ENCODE results near the gene PLCL2. TPM values are rescaled to one million over a fixed set of nuclear protein-coding genes. Genes with fewer than 3 reads are reported as not detected.
"Not testable (repeated sequence)": the region's sequence is repeated elsewhere in the genome, so short reads cannot be mapped to it uniquely, and the experiment has no call there.

The PLCL2 gene
- total and polyA plus RNA-seq, 9 donors, result 12.6 to 54.2 (median 24.7) TPM

DNA sequence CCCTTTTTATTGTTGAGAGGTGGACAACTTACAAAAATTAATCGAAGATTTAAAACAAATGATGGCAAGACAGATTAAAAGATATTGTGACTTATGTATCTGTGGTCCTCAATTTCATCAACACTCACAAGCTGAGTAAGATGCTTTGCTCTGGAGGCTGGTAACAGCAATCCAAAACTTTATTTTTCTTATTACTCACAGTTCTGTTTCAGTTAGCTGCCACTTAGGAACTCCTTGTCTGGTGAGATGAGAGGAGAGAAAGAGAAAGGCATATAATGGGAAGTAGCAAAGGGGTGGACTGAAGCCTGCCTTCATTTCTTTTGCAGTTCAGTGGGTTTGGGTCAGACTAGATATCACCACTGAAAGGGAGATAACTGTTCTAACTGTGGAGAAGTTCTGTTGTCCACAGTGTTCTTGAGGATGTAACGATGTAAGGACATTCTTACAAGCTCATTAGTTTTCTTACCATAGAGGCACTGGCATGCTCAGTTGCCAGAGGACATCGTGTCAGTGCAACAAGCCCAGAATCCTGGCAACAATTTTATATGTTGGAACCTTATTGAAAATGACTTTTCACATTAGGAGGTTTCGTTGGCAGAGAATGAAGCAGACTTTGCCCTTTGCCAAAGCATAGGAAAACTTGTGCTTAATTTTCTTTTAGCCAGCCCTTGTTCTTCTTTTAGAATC lies 93.6 kb downstream of the PLCL2 start:
- WGBS, 3 donors, result 77 to 94% (median 82%) methylated on average over 4 of the region's 4 CpGs
- Histone ChIP-seq H3K27ac (no peak overlapping the region), H3K27me3 (no peaks in the 10 kb centered on the region), H3K9me3 (no peaks in the 10 kb centered on the region), H3K36me3 (no peaks in the 10 kb centered on the region), H3K4me1 (ENCODE audit: insufficient read depth) (peaks cover 3% of the 10 kb centered on the region), H3K4me3 (no peak overlapping the region)
- TF ChIP-seq POLR2A (IDR thresholded peaks at IDR 0.05), result no peak
- TF ChIP-seq EP300 (IDR thresholded peaks at IDR 0.05), result no peak
- TF ChIP-seq, protein P1, sequence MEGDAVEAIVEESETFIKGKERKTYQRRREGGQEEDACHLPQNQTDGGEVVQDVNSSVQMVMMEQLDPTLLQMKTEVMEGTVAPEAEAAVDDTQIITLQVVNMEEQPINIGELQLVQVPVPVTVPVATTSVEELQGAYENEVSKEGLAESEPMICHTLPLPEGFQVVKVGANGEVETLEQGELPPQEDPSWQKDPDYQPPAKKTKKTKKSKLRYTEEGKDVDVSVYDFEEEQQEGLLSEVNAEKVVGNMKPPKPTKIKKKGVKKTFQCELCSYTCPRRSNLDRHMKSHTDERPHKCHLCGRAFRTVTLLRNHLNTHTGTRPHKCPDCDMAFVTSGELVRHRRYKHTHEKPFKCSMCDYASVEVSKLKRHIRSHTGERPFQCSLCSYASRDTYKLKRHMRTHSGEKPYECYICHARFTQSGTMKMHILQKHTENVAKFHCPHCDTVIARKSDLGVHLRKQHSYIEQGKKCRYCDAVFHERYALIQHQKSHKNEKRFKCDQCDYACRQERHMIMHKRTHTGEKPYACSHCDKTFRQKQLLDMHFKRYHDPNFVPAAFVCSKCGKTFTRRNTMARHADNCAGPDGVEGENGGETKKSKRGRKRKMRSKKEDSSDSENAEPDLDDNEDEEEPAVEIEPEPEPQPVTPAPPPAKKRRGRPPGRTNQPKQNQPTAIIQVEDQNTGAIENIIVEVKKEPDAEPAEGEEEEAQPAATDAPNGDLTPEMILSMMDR (IDR thresholded peaks at IDR 0.05), result no peak
- intact Hi-C loops (cut with DNase I), result no loop called here
- no peak for DNase-seq

DNA sequence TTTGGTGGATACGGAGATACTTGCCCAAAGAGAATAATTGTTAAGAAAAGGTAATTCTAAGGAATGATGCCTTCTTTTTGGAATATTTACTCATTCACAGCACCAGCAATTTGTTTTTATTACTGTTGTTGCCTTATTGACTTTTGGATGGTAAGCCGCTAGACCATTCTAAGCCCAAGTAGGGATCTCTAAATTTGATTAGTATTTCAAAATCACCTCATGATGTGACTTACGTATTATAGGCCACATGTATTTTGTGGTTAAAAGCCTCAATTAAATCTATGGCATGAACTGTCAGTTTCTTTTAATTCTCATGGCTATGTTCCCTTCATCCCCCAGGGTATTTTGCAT lies 94.1 kb downstream of the PLCL2 start:
- Histone ChIP-seq H3K9me3 (no peaks in the 10 kb centered on the region), H3K4me3 (no peak overlapping the region), H3K4me1 (ENCODE audit: insufficient read depth) (peaks cover 3% of the 10 kb centered on the region), H3K27ac (no peak overlapping the region), H3K27me3 (no peaks in the 10 kb centered on the region), H3K36me3 (no peaks in the 10 kb centered on the region)
- intact Hi-C loops (cut with DNase I), result no loop called here
- DNase-seq, result no peak
- WGBS, 3 donors, result 64 to 97% (median 65%) methylated on average over 3 of the region's 3 CpGs
- TF ChIP-seq EP300 (IDR thresholded peaks at IDR 0.05) (no peak), POLR2A (IDR thresholded peaks at IDR 0.05) (no peak)
- TF ChIP-seq, protein P1 (IDR thresholded peaks at IDR 0.05), result no peak

DNA sequence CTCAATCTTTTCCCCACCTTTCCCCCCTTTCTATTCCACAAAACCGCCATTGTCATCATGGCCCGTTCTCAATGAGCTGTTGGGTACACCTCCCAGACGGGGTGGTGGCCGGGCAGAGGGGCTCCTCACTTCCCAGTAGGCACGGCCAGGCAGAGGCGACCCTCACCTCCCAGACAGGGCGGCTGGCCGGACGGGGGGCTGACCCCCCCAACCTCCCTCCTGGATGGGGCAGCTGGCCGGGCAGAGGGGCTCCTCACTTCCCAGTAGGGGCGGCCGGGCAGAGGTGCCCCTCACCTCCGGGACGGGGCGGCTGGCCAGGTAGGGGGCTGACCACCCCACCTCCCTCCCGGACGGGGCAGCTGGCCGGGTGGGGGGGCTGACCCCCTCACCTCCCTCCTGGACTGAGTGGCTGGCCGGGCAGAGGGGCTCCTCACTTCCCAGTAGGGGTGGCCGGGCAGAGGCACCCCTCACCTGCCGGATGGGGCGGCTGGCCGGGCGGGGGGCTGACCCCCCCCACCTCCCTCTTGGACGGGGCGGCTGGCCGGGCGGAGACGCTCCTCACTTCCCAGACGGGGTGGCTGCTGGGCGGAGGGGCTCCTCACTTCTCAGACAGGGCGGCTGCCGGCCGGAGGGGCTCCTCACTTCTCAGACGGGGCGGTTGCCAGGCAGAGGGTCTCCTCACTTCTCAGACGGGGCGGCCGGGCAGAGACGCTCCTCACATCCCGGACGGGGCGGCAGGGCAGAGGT lies 95.2 kb downstream of the PLCL2 start:
- not testable (repeated sequence) for H3K36me3 ChIP-seq
- DNase-seq, result peak in 1 of 5 donors; percentile 19

DNA sequence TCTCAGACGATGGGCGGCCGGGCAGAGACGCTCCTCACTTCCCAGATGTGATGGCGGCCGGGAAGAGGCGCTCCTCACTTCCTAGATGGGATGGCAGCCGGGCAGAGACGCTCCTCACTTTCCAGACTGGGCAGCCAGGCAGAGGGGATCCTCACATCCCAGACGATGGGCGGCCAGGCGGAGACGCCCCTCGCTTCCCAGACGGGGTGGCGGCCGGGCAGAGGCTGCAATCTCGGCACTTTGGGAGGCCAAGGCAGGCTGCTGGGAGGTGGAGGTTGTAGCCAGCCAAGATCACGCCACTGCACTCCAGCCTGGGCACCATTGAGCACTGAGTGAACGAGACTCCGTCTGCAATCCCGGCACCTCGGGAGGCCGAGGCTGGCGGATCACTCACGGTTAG lies 95.8 kb downstream of the PLCL2 start:
- H3K36me3 ChIP-seq; H3K4me1 ChIP-seq (ENCODE audit: insufficient read depth); H3K27ac ChIP-seq; H3K27me3 ChIP-seq; intact Hi-C loops (cut with DNase I); DNase-seq; H3K4me3 ChIP-seq; H3K9me3 ChIP-seq: not testable (repeated sequence)
- WGBS, 3 donors, result 92 to 99% (median 96%) methylated on average over 7 to 16 of the region's 26 CpGs

More for the DNA sequence above, 95.2 kb downstream of the PLCL2 start:
- WGBS, 3 donors, result 93 to 97% (median 95%) methylated on average over 10 to 34 of the region's 43 CpGs
- H3K4me1 ChIP-seq (ENCODE audit: insufficient read depth); H3K27me3 ChIP-seq; intact Hi-C loops (cut with DNase I); H3K9me3 ChIP-seq; H3K27ac ChIP-seq; H3K4me3 ChIP-seq: not testable (repeated sequence)

DNA sequence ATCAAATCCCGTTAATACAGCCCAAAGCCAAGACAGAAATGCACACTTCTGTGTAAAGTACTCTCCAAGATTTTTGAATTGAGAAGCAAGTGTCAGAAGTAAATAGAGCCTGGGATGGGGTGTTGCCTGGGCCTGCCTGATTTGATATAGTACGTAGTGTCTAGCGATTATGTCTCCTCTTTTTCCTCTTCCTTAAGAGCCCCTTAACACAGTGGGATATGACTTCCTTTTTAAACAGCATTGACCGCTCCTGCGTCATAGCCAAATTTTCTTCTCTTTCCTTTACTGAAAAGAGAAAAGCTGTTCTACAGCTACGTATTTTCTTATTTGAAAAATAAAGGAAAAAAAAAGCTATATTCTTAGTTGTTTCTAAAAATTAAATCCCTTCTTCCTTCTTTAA lies 97.7 kb downstream of the PLCL2 start:
- H3K9me3 ChIP-seq, result no peaks in the 10 kb centered on the region
- H3K36me3 ChIP-seq, result no peaks in the 10 kb centered on the region
- H3K4me1 ChIP-seq (ENCODE audit: insufficient read depth), result no peaks in the 10 kb centered on the region
- intact Hi-C loops (cut with DNase I), result no loop called here
- TF ChIP-seq EP300 (IDR thresholded peaks at IDR 0.05) (no peak), POLR2A (IDR thresholded peaks at IDR 0.05) (no peak)
- TF ChIP-seq, protein P1 (IDR thresholded peaks at IDR 0.05), result no peak
- 85 to 87% (median 87%) methylated on average over 6 of the region's 6 CpGs for WGBS, 3 donors
- no peak overlapping the region for H3K27ac ChIP-seq
- DNase-seq, result no peak
- no peak overlapping the region for H3K4me3 ChIP-seq
- no peaks in the 10 kb centered on the region for H3K27me3 ChIP-seq

Data from ovary (tissue), 9 donors.